H9 (cell line): ENCODE results near the gene VASN. TPM values are rescaled to one million over a fixed set of nuclear protein-coding genes. Genes with fewer than 3 reads are reported as not detected.

Experiments
- DNase-seq: peaks from one replicate; pipeline ENCODE4 v3.0.0-alpha.2; 2017
- H2AFZ ChIP-seq: one replicate; pipeline ENCODE4 v1.6.1; 2013; ENCODE audit warnings: mild to moderate bottlenecking, low read length, control low read depth, moderate library complexity
- H2AK5ac ChIP-seq: 2 replicates; pipeline ENCODE4 v1.6.1; 2013; ENCODE audit warnings: low read length, control low read depth, mixed read lengths; ENCODE audit not compliant: insufficient read length
- H2BK120ac ChIP-seq: one replicate; pipeline ENCODE4 v1.6.1; 2013; ENCODE audit warnings: low read depth, mild to moderate bottlenecking, low read length, control low read depth, inconsistent platforms; ENCODE audit not compliant: poor library complexity, severe bottlenecking
- H2BK12ac ChIP-seq: 2 replicates; pipeline ENCODE4 v1.6.1; 2013; ENCODE audit warnings: low read length, control low read depth, mixed read lengths, low read depth; ENCODE audit not compliant: insufficient read length
- H2BK15ac ChIP-seq: 2 replicates; pipeline ENCODE4 v1.6.1; 2013; ENCODE audit warnings: low read depth, low read length, control low read depth
- H2BK20ac ChIP-seq: one replicate; pipeline ENCODE4 v1.6.1; 2013; ENCODE audit warnings: low read depth, mild to moderate bottlenecking, low read length, control low read depth, inconsistent platforms; ENCODE audit not compliant: poor library complexity, severe bottlenecking
- H2BK5ac ChIP-seq: 2 replicates; pipeline ENCODE4 v1.6.1; 2013; ENCODE audit warnings: low read length, control low read depth, mixed read lengths; ENCODE audit not compliant: insufficient read length
- H3K14ac ChIP-seq: 2 replicates; pipeline ENCODE4 v1.6.1; 2013; ENCODE audit warnings: low read length, control low read depth; ENCODE audit not compliant: insufficient read depth
- H3K18ac ChIP-seq: 2 replicates; pipeline ENCODE4 v1.6.1; 2013; ENCODE audit warnings: low read depth, mild to moderate bottlenecking, mixed read lengths, low read length, control low read depth; ENCODE audit not compliant: insufficient read length
- H3K23ac ChIP-seq: 2 replicates; pipeline ENCODE4 v1.6.1; 2013; ENCODE audit warnings: low read length, control low read depth, mixed read lengths, low read depth; ENCODE audit not compliant: insufficient read length
- H3K23me2 ChIP-seq: 2 replicates; pipeline ENCODE4 v1.6.1; 2013; ENCODE audit warnings: low read depth, mild to moderate bottlenecking, mixed read lengths, low read length, control low read depth; ENCODE audit not compliant: insufficient read length, poor library complexity, severe bottlenecking
- H3K27ac ChIP-seq: 2 replicates; pipeline ENCODE4 v1.5.1; 2013; ENCODE audit warnings: low read length, control low read depth, mixed read lengths, low read depth; ENCODE audit not compliant: insufficient read length
- H3K27me3 ChIP-seq: 2 replicates; pipeline ENCODE4 v1.6.1; 2013; ENCODE audit warnings: low read length, control low read depth, inconsistent platforms; ENCODE audit not compliant: insufficient read depth
- H3K4ac ChIP-seq: 2 replicates; pipeline ENCODE4 v1.6.1; 2013; ENCODE audit warnings: low read depth, mild to moderate bottlenecking, control low read depth, inconsistent platforms, low read length, moderate library complexity
- H3K4me1 ChIP-seq: 2 replicates; pipeline ENCODE4 v1.6.1; 2013; ENCODE audit warnings: low read length, control low read depth, inconsistent platforms; ENCODE audit not compliant: insufficient read depth
- H3K4me2 ChIP-seq: 2 replicates; pipeline ENCODE4 v1.6.1; 2013; ENCODE audit warnings: low read length, control low read depth, mixed read lengths; ENCODE audit not compliant: insufficient read length, insufficient read depth
- H3K56ac ChIP-seq: 2 replicates; pipeline ENCODE4 v1.6.1; 2013; ENCODE audit warnings: low read depth, mild to moderate bottlenecking, mixed read lengths, low read length, control low read depth; ENCODE audit not compliant: insufficient read length
- H3K79me1 ChIP-seq: 2 replicates; pipeline ENCODE4 v1.6.1; 2013; ENCODE audit warnings: low read depth, mild to moderate bottlenecking, moderate library complexity, low read length, control low read depth, inconsistent platforms; ENCODE audit not compliant: insufficient read depth, poor library complexity, severe bottlenecking
- H3K79me2 ChIP-seq: 2 replicates; pipeline ENCODE4 v1.6.1; 2013; ENCODE audit warnings: low read length, control low read depth, inconsistent platforms; ENCODE audit not compliant: insufficient read depth
- H3K9ac ChIP-seq: 2 replicates; pipeline ENCODE4 v1.6.1; 2013; ENCODE audit warnings: low read length, control low read depth, mixed read lengths; ENCODE audit not compliant: insufficient read length; ENCODE audit errors: extremely low read depth
- H3K9me3 ChIP-seq: one replicate; pipeline ENCODE4 v1.6.1; 2013; ENCODE audit warnings: low read depth, low read length, inconsistent platforms; ENCODE audit not compliant: control insufficient read depth
- H3T11ph ChIP-seq: one replicate; pipeline ENCODE4 v1.6.1; 2013; ENCODE audit warnings: mild to moderate bottlenecking, low read length, control low read depth, inconsistent platforms
- H4K20me1 ChIP-seq: one replicate; pipeline ENCODE4 v1.6.1; 2013; ENCODE audit not compliant: control insufficient read depth, insufficient read length, insufficient read depth
- H4K5ac ChIP-seq: 2 replicates; pipeline ENCODE4 v1.6.1; 2013; ENCODE audit warnings: low read depth, mild to moderate bottlenecking, mixed read lengths, low read length, control low read depth; ENCODE audit not compliant: insufficient read length
- H4K8ac ChIP-seq: replicated peaks from 2 replicates; pipeline ENCODE4 v1.6.1; 2013; ENCODE audit warnings: low read length, control low read depth, mixed read lengths, low read depth; ENCODE audit not compliant: insufficient read length
- H4K91ac ChIP-seq: 2 replicates; pipeline ENCODE4 v1.6.1; 2013; ENCODE audit warnings: low read depth, mild to moderate bottlenecking, moderate library complexity, mixed read lengths, low read length, control low read depth; ENCODE audit not compliant: insufficient read length
- H3K27ac Mint-ChIP-seq, 3 experiments: 2 replicates in 2 of 3; 3 replicates in 1 of 3; pipeline ENCODE4 v1.8.0; 2020 to 2021; ENCODE audit warnings: mixed read lengths in 3 of 3, mild to moderate bottlenecking in 1 of 3, moderate library complexity in 1 of 3
- H3K27me3 Mint-ChIP-seq: 2 replicates; pipeline ENCODE4 v1.8.0; 2021; ENCODE audit warnings: low read depth, mild to moderate bottlenecking, moderate library complexity, mixed read lengths
- H3K36me3 Mint-ChIP-seq, 3 experiments: 2 replicates in 2 of 3; 3 replicates in 1 of 3; pipeline ENCODE4 v1.8.0; 2020 to 2021; ENCODE audit warnings: low read depth in 3 of 3, mixed read lengths in 3 of 3; ENCODE audit not compliant: insufficient read depth in 1 of 3
- H3K4me1 Mint-ChIP-seq, 2 experiments: 2 replicates each; pipeline ENCODE4 v1.8.0; 2020; ENCODE audit warnings: mixed read lengths in 2 of 2
- H3K4me3 Mint-ChIP-seq, 2 experiments: 2 replicates in 1 of 2; 3 replicates in 1 of 2; pipeline ENCODE4 v1.8.0; 2020 to 2021; ENCODE audit warnings: mild to moderate bottlenecking in 2 of 2, mixed read lengths in 2 of 2, moderate library complexity in 1 of 2
- H3K9me3 Mint-ChIP-seq, 2 experiments: 2 replicates in 1 of 2; 3 replicates in 1 of 2; pipeline ENCODE4 v1.8.0; 2020; ENCODE audit warnings: mild to moderate bottlenecking in 2 of 2, mixed read lengths in 2 of 2, moderate library complexity in 1 of 2
- WGBS: extraction: QIAGEN DNeasy Blood & Tissue Kit; methylation state at CpG from one replicate; pipeline ENCODE4 v1.1.7; 2013; ENCODE audit warnings: missing lambda C conversion rate, low lambda C conversion rate, mixed read lengths; ENCODE audit not compliant: insufficient read length; ENCODE audit errors: extremely low coverage; 5-methylcytosine and 5-hydroxymethylcytosine counted together
- total RNA-seq: library from RNA; stranded (reverse); gene quantifications from 2 replicates; pipeline ENCODE4 v1.2.1, GENCODE V29; 2021
- TF ChIP-seq, protein P1 (sequence below): fragments of 200-600 bp; sonication (generic); conservative IDR thresholded peaks from 3 replicates; pipeline ENCODE4 v1.8.0; 2021; ENCODE audit warnings: antibody characterized with exemption, mild to moderate bottlenecking

Gene VASN
- total RNA-seq, 1 experiment from 2014 or later = 11.0 TPM

DNA sequence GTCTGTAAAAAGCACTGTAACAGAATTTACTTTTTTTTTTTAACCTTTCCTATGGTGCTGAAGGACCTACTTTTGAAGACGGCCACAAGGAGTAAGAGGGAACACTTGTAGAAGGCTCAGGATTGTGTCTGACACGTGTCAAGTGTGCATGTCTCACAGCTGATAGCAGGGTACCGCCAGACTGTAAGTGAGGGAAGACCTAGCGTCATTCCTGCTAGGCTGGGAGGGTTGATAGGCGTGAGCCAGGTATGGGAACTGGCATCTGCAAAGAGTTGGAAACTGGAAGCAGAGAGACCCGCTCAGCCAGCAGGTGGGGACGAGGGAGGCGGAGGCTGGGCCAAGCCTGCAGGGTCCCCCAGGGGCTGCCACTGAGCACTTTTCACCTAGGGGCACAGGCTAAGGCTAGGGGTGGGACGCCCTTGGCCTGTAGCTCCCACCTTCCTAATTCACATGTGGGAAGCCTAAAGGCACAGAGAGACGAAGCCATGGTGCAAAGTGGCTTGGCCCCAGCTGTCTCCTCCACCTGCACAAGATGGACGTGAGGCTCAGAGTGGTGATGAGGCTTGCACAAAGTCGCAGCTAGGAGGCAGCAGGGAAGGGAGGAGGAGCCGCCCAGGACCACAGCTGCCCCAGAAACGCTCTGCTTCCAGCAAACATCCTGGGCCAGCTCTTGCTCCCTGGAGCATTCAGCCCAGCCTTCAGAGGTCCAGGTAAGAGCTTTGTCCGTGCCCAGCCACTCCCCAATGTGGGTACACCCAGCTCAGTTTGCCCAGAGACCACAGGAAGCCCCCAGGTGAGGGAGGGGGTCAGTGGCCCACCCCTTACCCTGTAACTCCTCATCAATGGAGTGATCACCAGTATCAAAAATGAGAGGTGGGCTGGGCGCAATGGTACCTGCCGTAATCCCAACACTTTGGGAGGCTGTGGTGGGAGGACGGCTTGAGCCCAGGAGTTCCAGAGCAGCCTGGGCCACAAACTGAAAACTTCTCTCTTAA is 18.9 kb downstream of the VASN start:
- Histone ChIP-seq H3K4me1 (peaks cover 5% of the 10 kb centered on the region; the same call in 1 of the 2 replicates), H3K9ac (no peak overlapping the region), H3K4me2 (no peak overlapping the region), H3K23me2 (no peaks in the 10 kb centered on the region), H2BK5ac (no peak overlapping the region), H3K9me3 (no peaks in the 10 kb centered on the region), H2BK12ac (peak overlapping the region; percentile 26), H3K4ac (no peak overlapping the region), H2BK15ac (no peak overlapping the region), H3T11ph (no peak overlapping the region), H4K20me1 (no peaks in the 10 kb centered on the region), H4K91ac (no peak overlapping the region), H3K79me1 (no peaks in the 10 kb centered on the region), H2AFZ (no peak overlapping the region), H3K79me2 (no peaks in the 10 kb centered on the region), H3K27ac (no peak overlapping the region), H3K14ac (peak overlapping the region; percentile 84), H2BK20ac (no peak overlapping the region), H3K23ac (no peak overlapping the region), H3K18ac (peak overlapping the region; percentile 61), H3K27me3 (no peaks in the 10 kb centered on the region), H2AK5ac (no peak overlapping the region), H4K8ac (no peak overlapping the region), H2BK120ac (no peak overlapping the region), H4K5ac (no peak overlapping the region), H3K56ac (no peak overlapping the region)
- Mint-ChIP-seq H3K27ac (peak overlapping the region in 2 of 3 experiments; percentile 82; a peak in 5 of 7 replicates), H3K27me3 (no peaks in the 10 kb centered on the region), H3K9me3 (no peaks in the 10 kb centered on the region), H3K4me1 (peaks cover 41 to 49% of the 10 kb centered on the region in 2 experiments), H3K4me3 (peak overlapping the region in 1 of 2 experiments; percentile 7; a peak in 1 of 5 replicates), H3K36me3 (peaks cover 4 to 6% (median 5%) of the 10 kb centered on the region in 3 experiments; a peak in 3 of 7 replicates)
- TF ChIP-seq, protein P1, sequence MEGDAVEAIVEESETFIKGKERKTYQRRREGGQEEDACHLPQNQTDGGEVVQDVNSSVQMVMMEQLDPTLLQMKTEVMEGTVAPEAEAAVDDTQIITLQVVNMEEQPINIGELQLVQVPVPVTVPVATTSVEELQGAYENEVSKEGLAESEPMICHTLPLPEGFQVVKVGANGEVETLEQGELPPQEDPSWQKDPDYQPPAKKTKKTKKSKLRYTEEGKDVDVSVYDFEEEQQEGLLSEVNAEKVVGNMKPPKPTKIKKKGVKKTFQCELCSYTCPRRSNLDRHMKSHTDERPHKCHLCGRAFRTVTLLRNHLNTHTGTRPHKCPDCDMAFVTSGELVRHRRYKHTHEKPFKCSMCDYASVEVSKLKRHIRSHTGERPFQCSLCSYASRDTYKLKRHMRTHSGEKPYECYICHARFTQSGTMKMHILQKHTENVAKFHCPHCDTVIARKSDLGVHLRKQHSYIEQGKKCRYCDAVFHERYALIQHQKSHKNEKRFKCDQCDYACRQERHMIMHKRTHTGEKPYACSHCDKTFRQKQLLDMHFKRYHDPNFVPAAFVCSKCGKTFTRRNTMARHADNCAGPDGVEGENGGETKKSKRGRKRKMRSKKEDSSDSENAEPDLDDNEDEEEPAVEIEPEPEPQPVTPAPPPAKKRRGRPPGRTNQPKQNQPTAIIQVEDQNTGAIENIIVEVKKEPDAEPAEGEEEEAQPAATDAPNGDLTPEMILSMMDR = peak; percentile 60
- DNase-seq = peak; percentile 76
- no CpG with 5 or more reads among the region's 18 CpGs for WGBS
